ENCODE data around the gene PHLDB3.
"Not testable (repeated sequence)": the region's sequence is repeated elsewhere in the genome, so short reads cannot be mapped to it uniquely, and the experiment has no call there.

The PHLDB3 gene

DNA sequence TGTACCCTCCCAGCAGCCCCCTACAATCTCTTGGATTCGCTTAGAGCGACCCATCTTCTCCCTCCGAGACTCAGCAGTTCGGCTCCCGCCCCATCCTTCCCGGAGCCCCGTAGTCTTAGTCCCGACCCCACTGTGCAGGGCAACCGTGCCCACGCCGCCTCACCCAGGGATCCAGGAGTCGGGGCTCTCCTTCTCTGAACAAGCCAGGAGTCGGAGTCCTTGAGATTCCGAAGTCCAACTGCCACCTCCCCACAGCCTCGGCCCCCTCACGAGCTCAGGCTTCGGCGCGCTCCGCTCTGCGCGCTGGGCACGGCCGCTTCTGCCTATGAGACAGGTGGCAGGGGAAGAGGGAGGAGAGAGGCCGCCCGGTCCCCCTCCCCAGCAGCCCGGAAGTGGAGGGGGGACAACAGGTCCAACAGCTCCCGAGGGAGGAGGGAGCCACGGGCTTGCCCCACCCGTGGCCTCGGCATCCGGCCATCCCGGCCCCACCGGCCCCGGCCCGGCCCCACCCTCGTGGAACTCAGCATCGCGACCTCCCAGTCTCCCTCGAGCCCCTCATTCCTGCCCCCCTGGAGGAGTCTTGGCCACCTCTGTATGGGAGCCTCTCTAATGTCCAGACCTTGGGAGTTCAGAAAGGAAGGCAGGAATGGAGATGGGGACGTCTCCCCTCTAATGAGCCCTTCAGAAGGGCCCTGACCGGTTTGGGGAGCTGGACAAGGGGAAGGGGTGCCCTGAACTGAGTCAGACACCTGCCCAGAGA lies at the start of gene PHLDB3:
PHLDB3 (minus strand) TSS at position 321 of the 760 bp plus-strand sequence. CDS start 628 bp downstream, outside the sequence.
- TF ChIP-seq ZNF274 (IDR thresholded peaks at IDR 0.05; ENCODE audit: low read depth, low read length), result no peak
- H3K4me3 ChIP-seq (ENCODE audit: low read length), result peak within 1 kb of the TSS; percentile 84

DNA sequence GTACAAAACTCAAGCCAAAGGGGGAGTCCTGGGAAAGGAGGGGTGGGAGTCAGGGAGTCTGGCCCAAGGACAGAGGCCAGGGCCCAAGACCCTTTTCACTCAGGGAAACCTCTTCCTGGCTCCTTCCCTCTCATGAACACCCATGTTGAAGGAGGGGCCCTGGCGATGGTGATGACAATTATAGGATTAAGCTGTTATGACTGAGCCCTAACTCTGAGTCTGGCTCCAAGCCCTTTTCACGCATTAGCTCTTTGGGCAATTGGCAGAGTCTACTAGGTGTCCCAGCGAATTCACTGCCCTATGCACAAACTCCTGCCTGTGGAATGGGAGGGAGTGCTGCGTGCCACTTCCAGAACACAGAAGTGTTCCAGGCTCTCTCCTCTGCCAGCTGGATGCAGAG lies 49.1 kb upstream of the PHLDB3 start:
- H3K4me3 ChIP-seq (ENCODE audit: low read length), result no peak overlapping the region
- TF ChIP-seq ZNF274 (IDR thresholded peaks at IDR 0.05; ENCODE audit: low read depth, low read length), result no peak

DNA sequence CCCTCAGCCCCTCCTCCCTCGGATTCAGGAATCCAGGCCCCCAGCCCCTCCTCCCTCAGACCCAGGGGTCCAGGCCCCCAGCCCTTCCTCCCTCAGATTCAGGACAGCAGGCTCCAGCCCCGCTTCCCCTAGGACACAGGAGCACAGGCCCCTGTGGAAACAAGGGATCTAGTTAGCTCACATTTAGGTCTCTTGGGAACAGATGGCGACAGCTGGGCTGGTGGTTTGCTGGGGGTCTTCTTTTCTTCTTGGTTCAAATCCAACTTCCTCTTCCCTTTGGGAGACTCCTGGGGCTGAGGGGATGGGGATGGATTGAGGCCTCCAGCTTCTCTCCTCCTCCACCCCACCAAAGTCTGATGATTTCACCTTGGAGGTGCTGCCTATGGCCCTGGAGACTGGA lies 48.1 kb upstream of the PHLDB3 start:
- TF ChIP-seq ZNF274 (IDR thresholded peaks at IDR 0.05; ENCODE audit: low read depth, low read length), result no peak
- no peak overlapping the region for H3K4me3 ChIP-seq (ENCODE audit: low read length)

DNA sequence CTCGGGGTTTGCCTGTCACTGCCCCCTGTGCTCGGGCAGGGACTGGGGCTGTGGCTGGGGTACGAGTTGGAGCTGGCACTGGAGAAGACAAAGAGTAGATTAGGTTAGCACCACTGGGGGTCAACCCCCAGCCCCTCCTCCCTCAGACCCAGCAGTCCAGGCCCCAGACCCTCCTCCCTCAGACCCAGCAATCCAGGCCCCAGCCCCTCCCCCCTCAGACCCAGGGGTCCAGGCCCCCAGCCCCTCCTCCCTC lies 47.6 kb upstream of the PHLDB3 start:
- TF ChIP-seq ZNF274 (IDR thresholded peaks at IDR 0.05; ENCODE audit: low read depth, low read length), result no peak
- H3K4me3 ChIP-seq (ENCODE audit: low read length), result no peak overlapping the region

DNA sequence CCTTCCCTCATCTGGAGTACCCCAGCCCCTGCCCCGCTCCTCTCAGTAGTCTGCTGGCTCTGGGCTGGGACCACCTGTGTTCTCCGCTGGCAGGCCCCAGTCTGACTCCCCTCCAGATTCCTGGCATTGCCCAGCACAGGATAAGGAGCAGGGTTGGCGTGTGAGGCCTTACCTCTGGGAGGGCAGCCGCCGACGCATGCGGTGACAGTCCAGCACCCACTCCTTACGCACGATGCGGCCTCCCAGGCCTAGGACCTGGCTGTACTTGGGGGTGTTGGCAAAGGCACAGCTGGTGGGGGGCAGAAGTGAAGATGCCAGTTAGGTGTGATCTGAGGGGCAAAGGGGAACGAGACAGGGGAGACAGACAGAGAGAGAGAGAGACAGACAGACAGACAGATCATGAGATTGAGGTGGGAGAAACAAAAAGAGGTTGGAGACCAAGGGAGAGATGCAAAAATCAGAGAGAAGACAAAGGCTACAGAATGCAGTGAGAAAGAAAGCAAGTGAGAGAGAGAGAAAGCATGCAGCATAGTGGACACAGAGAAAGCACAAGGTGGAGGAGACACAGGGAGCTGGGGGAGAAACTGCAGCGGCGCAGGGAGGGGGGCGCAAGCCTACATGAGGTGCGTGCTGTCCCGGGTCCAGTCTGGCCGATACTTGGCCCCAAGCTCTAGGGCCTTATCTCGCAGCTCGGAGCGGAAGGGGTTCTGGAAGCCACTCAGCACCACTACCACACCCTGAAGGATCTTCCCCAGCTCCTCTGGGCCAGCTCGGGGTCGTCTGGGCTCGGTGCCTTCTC lies 47.1 kb upstream of the PHLDB3 start:
- no peak for TF ChIP-seq ZNF274 (IDR thresholded peaks at IDR 0.05; ENCODE audit: low read depth, low read length)
- H3K4me3 ChIP-seq (ENCODE audit: low read length), result no peak overlapping the region

DNA sequence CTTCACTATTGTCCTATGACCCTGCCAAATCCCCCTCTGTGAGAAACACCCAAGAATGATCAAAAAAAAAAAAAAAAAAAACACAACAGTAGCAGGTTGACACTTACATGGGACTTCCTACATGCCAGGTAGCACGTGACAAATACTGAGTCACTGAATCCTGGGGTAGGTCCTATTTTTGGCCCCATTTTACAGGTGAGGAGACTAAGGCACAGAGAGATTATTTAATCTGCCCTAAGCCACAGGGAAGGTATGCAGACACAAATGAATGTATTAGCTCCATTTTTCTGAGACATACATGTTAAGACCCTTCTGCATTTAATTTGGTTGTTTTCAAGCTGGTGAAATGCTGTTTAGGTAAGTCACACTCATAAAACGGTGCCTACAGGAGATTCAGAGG lies 44.2 kb upstream of the PHLDB3 start:
- no peak for TF ChIP-seq ZNF274 (IDR thresholded peaks at IDR 0.05; ENCODE audit: low read depth, low read length)
- H3K4me3 ChIP-seq (ENCODE audit: low read length), result no peak overlapping the region

DNA sequence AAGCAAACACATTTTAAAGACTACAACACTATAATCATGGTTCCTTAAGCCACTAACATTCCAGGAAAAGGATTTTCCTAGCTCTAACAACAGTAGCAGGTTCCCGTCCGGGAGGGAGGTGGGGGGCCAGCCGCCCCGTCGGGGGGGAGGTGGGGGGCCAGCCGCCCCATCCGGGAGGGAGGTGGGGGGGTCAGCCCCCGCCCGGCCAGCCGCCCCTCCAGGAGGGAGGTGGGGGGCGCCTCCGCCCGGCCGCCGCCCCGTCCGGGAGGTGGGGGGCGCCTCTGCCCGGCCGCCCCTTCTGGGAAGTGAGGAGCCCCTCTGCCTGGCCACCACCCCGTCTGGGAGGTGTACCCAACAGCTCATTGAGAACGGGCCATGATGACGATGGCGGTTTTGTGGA lies 43.4 kb upstream of the PHLDB3 start:
- not testable (repeated sequence) for H3K4me3 ChIP-seq (ENCODE audit: low read length)

DNA sequence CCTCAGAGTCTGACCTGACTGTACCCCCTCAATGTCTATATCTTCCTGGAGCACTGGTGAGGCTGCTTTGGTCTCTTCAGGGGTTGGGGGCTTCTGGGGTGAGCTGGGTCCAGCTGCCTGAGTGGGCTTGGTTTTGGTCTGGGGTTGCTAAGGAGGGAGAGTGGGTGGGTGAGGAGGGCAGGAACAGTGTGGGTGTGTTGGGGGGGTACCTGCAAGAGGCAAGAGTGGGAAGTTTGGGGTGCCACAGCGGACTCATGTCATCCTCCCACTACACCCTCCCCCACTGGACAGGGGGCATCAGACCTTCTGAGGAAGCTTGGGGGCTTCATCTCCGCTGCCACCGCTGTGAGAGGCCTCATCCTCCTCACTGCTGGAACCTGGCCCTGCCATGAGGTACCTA lies 42.0 kb upstream of the PHLDB3 start:
- no peak for TF ChIP-seq ZNF274 (IDR thresholded peaks at IDR 0.05; ENCODE audit: low read depth, low read length)
- H3K4me3 ChIP-seq (ENCODE audit: low read length), result no peak overlapping the region

DNA sequence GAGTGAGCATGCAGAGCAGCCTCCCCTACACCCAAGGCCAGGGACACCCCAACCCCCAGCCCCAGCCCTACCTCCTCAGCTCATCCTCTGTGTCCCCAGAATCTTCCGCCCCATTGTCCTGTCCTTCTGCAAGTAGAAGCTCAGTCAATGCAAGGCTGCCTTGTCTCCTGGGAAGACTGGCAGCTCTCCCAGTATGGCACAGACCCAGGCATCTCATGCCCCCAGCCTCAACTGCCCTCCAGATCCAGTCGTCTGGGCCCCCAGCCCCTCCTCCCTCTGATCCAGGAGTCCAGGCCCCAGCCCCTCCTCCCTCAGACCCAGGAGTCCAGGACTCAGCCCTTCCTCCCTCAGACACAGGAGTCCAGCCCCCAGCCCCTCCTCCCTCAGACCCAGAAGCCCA lies 41.4 kb upstream of the PHLDB3 start:
- no peak overlapping the region for H3K4me3 ChIP-seq (ENCODE audit: low read length)
- no peak for TF ChIP-seq ZNF274 (IDR thresholded peaks at IDR 0.05; ENCODE audit: low read depth, low read length)

DNA sequence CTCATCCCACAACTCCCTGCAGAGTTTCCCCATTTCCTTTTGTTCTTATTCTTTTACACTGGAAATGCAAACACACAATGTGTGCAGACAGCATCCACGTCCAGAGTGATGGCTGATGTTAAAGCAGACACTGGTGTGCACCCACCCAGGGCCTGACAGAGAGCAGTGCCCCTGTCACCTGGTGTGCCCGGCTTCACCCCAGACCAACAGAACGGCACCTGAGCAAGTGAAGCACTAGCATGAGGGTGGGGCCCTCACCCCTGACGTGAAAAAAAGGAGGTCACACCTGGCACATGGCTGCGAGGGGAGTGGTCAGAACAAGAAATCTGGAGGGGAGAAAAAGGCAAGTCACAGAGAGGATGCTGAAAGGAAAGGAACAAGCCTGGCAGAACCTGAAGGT lies 40.7 kb upstream of the PHLDB3 start:
- no peak overlapping the region for H3K4me3 ChIP-seq (ENCODE audit: low read length)
- no peak for TF ChIP-seq ZNF274 (IDR thresholded peaks at IDR 0.05; ENCODE audit: low read depth, low read length)

DNA sequence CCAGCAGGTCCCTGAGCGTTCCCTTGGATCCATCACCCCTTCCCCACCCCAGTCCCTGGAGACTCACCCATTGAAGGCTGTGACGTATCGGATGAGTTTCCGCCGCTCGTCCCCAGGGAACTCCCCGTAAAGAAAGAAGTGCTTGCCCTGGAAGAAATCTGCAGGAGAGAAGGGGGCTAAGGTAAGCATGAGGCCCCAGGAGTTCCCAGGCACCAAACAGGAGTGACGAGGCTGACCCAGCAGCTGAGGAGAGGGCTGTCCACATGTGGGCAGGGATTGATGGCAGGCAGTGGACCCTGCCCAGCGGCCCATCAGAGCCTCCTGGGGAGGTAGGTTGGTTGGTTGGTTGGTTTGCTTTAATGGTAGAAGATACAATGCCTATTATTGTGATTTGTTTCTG lies 39.5 kb upstream of the PHLDB3 start:
- TF ChIP-seq ZNF274 (IDR thresholded peaks at IDR 0.05; ENCODE audit: low read depth, low read length), result no peak
- no peak overlapping the region for H3K4me3 ChIP-seq (ENCODE audit: low read length)

DNA sequence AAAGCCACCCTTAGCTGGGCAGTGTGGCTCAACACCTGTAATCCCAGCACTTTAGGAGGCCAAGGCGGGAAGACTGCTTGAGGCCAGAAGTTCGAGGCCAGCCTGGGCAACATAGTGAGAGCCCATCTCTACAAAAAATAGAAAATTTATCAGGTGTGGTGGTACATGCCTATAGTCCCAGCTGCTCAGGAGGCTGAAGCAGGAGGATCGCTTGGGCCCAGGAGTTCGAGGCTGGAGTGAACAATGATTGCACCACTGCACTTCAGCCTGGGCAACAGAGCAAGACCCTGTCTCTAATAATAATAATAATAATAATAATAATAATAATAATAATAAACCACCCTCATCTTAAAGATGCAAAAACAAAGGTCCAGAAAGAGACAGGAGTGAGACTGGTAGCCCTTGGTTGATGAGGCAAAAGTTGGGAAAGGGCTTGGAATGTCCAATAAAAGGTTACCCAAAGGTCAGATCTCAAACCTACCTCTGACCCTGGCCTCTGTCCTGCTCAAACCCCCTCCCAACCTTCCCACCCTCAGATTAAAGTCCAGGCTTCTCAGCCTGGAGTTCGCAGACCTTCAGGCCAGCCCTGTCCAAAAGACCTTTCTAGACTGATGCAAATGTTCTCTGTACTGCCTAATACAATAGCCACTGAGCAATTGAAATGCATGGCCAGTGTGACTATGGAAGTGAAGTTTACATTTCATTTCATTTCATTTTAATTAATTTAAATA lies 37.5 kb upstream of the PHLDB3 start:
- H3K4me3 ChIP-seq (ENCODE audit: low read length), result no peak overlapping the region
- TF ChIP-seq ZNF274 (IDR thresholded peaks at IDR 0.05; ENCODE audit: low read depth, low read length), result no peak

DNA sequence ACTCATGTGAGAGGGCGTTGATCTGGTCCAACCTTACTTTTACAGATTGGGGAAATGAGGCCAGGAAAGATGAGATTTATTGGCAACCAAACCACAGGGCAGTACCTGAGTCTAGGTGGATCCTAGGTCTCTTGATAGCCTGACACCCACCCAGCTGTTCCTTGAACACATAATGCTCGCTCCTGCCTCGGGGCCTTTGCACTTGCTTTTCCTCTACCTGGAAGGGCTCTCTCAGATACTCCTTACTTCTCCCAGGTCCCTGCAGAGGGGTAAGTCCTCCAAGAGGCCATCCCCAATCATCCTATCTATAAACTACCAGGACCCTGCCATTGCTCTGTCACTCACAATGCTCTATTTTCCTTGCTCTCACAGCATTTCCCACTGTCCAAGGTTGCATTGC lies 35.8 kb upstream of the PHLDB3 start:
- no peak for TF ChIP-seq ZNF274 (IDR thresholded peaks at IDR 0.05; ENCODE audit: low read depth, low read length)
- no peak overlapping the region for H3K4me3 ChIP-seq (ENCODE audit: low read length)

DNA sequence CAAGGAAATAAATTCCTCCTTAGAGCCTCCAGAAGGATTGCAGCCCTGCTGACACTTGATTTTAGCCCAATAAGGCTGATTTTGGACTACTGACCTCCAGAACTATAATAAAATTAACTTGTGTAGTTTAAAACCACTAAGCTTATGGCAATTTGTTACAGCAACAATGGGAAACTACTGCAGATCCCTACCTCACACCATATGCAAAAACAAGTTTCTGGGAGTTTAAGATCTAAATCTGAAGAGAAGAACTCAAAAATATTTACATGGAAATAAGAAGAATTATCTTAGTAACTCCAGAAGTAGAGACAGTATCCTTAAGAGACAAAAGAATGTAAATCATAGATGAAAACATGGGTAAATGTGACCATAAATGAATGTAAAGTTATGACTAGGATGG lies 34.4 kb upstream of the PHLDB3 start:
- TF ChIP-seq ZNF274 (IDR thresholded peaks at IDR 0.05; ENCODE audit: low read depth, low read length), result no peak

More for the DNA sequence above, 34.4 kb upstream of the PHLDB3 start:
- no peak overlapping the region for H3K4me3 ChIP-seq (ENCODE audit: low read length)
